GM19395 (cell line): ENCODE data around the gene MOV10.
A peak's percentile ranks its signal among the peaks of the same experiment; 100 is the strongest.
"Not testable (repeated sequence)": the region's sequence is repeated elsewhere in the genome, so short reads cannot be mapped to it uniquely, and the experiment has no call there.

Experiments used
- ATAC-seq: cut with Tn5 transposase; IDR thresholded peaks from one replicate; pipeline ENCODE4 v1.9.1; 2021; ENCODE audit warnings: mild to moderate bottlenecking, moderate library complexity; ENCODE audit not compliant: unreplicated experiment

Gene MOV10

DNA sequence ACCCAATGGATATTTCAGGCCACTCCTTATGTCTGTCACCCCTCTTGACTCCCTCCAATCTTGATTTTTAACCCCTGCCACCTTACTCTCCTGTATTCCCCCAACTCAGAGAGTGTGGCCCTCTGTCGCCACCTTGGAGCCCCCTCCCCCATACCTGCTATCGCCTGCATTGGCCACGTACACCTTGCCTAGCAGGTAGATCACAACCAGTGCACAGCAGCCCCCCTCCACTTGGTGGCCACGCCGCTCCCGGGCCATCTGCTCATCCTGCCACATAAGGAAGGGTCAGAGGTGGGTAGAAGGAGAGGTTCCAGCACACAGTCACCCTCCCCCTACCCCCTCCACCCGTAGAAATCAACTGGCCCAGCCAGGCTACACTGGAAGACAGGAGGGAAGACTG lies 37.7 kb downstream of the MOV10 start:
- ATAC-seq = no peak

DNA sequence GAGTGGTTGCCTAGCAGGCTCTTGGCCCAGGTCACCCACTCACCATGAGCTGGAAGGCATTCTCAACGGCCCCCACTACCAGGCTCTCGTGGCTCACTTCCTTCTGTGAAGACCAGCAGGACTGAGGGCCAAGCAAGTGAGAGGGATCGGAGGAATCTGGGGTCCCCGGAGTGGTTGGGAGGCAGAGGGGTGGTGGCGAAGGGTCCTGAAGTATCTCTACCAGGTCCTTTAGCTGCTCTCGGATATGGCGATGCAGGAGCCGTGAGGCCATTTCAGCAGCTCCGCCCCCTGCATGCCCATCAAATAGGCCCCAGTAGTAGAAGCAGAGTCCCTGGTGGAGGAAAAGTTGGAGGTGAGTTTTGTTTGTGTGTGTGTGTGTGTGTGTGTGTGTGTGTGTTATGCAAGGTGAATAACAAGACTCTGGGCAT lies 38.3 kb downstream of the MOV10 start:
- no peak for ATAC-seq

DNA sequence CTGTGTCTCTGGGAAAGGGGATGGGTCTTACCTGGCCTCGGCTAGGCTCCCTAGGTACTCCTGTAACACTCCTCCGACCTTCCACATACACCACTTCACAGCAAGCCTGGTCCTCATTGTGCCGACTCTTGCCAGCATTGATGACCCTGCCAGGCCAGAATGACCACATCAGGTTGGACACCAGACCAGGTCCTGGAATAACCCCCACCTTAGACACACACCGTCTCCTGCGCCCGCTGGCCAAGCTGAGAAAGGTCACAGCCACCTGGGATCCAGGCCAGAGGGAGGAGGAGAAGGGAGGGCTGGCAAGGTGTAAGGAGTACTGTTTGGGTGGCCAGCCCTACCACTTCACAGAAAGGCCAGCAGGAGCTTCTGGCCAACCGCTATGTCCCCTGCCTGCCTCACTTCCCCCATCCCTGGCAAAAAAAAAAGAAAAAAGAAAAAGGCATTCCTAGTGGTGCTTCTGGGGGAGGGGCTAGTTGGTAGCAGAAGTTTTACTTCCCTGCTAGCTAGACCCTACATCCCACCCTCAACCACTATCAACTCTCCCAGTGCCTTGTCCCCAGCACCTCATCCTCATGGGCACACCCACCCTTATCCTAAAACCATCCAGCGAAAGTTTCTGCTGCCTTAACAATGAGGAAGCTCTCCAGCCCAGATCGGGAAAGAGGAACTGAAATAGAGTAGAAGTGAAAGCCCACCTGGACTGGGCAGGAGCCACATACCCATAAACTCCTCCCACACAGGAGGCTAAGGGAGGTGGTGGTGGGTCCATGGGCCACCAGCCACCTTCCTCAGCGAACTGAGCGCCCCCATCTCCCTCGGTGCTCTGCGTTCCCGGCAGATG lies 39.2 kb downstream of the MOV10 start:
- peak; percentile 37 for ATAC-seq

DNA sequence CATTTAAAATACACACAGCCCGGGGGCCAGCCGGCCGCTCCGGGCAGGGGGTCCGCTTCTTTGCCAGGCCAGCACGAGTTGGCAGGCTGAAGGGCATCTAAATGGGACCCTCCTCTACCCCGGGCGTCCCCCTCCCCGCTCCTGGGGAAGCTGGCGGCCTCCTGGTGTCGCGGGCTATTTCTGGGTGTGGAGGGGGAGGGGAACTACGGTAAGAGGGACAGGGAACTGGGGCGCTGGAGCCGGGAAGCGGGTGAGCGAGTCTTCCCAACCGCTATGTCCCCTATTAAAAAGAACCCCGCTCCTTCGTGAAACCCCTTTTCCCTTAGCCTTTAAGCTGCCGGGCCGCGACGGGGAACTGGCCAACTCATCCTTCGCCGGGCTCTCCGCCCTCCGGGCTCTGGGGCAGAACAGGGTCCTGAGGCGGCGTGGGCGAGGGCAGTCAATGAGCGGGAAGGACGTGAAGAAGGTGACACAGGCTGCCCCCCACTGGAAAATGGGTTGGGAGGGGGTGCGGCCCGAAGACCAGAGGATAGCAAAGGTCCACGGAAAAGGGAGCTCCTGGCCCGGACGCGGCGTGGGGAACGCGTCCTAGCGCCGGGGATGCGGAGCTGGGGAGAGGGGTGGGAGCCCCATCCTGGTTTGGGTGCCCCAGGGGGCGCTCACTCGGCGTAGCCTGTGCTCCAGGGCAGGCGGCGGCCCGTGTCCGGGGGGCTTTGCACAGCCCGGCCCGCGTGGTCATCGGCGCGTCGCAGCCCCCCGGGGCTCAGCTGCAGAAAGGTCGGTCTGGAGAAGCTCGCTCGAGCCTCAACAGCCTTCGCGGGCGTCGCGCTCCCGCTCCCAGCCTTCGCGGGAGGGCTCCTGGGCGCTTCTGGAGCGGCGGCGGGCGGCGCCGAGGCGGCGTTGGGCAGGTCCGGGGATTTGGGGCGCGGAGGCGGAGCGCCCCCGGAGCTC lies 40.1 kb downstream of the MOV10 start:
- peak; percentile 7 for ATAC-seq

DNA sequence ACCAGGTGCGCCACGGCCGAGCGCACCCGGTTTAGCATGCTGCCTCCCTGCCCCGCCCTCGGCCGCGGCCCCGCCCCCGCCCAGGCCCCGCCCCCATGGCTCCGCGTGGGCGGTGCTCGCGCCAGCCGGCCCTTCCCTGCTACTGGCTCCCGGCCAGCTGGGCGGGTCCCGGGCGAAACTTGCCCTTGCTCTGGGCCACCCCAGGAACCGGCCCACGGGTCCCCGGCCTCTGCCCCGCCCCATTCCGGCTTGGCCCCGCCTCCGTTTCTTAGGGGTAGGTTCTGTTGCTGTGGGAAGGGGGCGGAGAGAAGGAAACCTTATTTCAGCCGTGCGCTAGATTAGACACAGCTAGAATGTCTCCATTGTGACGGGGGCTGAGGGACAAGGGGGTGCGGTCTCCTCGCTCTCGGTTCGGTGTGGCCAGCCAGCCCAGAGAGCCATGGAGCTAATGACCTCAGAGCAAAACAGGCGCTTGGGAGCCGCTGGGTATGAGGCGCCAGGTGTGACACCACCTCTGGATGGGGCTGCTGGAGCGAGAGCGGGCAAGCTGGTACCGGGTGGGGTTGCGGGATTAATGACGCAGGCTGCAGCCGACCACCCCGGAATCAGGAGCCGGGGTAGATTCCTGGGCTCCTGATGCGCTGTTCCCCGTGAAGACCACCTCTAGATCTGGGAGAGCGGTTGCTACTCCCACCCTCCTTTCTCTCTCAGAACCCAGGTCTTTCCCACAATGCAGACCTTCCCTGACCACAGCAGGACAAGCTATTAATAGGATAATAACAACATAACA lies 41.0 kb downstream of the MOV10 start, which contains the start of gene PPM1J:
TSS of gene PPM1J (minus strand) at position 69 of the 790 bp plus-strand sequence. CDS start at position 38, 31 bp downstream.
- ATAC-seq = peak; percentile 71

DNA sequence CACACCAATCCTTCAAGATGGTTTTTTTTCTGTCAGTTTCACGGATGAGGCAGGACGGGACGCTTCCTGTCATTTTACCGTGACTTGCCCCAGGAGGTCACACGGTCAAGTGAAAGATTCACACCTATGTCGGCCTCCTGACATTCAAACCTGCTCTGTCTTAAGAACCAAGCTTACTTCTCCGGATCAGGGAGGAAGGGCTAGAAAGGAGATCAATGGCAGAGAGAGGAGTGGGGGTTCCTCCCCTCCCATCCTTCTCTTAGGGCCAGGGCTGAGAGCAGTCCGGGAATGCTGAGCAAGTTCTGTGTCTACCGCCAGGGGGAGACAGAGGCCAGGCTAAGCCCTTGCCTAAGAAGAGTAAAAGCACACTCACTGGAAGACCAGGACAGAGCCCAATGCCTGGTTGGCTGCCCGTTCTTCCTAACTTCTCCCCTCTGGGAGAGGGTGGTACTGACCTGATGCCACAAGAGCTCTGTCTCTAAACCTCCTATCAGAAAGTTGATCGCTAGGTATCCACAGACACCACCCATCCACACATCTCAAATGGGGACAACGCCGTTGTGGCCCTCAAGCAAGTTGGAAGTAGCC lies 41.8 kb downstream of the MOV10 start:
- ATAC-seq = peak; percentile 44

DNA sequence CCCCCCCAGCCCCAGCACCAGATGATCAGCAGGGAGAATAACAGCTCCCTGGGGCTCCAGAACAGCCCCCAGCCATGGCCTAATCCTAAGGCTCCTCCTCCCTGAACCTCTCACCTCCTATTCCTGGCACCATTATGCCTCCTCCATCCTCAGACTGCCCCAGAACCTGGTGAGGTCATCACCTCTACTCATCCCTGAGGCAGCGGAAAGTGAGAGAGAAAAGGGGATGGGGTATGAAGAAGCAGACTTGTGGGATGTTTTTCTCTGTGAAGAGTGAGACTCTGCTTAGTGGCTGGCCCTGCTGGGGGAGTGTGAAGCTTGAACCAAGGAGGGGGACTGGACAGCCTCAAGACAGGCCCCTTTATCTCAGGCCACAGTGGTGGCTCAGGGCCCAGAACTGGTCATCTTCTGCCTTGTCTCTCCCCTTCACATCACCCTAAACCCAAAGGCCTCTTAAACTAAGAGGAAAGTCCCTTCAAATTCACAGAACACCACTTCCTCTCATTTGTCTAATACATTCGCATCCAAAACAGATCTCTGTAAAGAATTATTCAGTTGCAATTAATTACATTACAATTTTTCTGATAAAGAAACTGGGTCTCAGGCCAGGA lies 42.9 kb downstream of the MOV10 start:
- no peak for ATAC-seq

DNA sequence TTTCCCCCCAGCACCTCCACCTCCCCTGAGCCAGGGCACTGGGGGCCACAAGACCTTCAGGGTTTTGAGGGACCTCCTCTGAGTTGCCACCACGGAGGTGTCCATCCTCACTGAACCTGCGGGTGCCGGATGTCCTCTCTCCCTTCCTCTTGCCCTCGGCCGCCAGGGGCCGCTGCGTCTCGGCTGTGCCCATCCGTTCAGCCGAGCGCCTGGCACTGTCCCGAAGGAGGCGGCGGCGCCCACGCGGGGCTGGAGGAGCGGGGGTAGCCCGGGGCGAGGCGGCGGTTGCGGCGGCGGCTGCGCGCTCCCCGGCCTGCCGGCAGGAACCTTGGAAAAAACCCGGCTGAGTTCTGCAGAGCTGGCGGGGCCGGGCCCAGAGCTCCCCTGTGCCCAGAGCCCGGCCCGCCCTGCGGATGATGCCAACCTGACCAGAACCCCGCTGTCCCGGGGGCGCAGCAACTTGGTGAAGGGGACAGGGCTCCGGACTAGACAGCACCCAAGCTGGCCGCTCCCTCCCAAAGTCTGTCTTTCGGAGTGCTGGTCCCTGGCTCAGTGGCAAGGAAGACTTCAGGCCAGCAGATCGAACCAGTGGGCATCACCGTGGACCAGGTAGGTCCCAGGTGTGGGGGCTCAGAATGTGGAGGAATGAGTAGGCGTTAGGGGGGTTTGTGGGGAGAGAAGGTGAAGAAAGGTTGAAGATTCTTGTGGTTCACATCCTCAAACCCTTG lies 44.4 kb downstream of the MOV10 start:
- ATAC-seq = no peak

DNA sequence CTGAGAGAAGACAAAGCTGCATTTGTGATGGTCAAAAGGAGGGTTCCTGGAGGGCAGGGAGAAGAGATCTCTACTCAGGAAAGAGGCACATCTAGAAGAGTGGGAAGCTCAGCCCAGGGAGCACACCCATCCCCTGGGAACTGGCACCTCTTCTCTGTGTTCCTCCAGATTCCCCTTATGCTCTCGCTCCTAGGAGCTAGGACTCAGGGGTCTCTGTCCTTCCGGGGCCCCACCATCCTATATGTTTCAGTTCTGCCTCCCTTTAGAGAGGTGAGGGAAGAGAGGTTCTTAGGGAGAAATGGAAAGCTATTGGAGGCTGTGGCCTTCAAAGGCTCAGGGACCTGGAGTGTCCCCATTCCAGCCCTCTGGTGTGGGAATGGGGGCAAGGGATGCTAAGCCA lies 45.2 kb downstream of the MOV10 start:
- no peak for ATAC-seq

DNA sequence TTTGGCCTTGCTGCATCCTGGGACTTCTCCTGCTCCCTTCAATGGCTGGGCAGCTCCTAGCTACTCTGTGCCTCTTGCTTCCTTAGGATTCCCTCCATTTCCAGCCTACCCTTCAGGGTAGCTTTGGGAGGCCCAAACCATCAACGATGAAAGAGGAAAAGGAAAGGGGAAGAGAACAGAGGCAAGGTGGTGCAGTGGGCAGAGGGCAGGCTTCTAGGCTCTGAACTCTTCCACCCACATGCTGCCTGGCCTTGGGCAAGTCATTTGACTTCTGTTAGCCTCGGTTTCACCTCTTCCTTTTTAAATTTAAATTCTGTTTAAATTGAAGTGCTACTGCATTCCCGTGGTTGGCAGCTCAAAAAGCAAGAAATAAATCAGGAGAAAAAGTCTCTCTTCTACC lies 46.3 kb downstream of the MOV10 start:
- ATAC-seq = no peak

DNA sequence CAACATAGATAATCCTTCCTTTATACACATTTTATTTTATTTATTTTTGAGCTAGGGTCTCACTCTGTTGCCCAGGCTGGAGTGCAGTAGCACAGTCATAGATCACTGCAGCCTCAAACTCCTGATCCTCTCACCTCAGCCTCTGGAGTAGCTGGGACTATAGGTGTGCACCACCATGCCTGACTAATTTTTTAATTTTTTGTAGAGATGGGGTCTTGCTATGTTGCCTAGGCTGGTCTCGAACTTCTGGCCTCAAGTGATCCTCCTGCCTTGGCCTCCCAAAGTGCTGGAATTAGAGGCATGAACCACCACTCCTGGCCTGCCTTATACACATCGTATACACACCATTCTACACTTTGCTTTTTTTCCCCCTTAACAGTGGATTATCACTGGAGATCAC lies 46.8 kb downstream of the MOV10 start:
- not testable (repeated sequence) for ATAC-seq

DNA sequence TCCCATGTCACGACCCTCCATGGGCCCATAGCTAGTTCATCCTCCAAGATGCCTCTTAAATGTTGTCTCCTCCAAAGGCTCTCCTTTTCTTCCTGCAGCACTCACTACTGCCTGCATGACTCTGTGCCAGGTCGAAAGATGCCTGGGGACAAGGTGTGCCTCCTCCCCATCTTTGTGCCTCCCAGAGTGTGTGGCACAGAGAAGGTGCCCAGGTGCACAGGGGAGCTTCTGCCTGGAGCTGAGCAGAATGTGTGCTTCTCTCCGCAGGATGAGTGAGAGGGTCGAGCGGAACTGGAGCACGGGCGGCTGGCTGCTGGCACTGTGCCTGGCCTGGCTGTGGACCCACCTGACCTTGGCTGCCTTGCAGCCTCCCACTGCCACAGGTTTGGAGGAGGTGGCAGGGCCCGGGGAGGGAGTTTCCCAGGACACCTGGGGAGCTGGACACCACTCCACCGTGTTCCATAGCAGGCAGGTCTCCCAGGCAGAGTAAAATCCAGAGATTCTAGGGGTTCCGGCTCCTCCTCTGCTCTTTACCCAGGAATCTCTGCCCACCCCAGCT lies 47.6 kb downstream of the MOV10 start:
- ATAC-seq = no peak

DNA sequence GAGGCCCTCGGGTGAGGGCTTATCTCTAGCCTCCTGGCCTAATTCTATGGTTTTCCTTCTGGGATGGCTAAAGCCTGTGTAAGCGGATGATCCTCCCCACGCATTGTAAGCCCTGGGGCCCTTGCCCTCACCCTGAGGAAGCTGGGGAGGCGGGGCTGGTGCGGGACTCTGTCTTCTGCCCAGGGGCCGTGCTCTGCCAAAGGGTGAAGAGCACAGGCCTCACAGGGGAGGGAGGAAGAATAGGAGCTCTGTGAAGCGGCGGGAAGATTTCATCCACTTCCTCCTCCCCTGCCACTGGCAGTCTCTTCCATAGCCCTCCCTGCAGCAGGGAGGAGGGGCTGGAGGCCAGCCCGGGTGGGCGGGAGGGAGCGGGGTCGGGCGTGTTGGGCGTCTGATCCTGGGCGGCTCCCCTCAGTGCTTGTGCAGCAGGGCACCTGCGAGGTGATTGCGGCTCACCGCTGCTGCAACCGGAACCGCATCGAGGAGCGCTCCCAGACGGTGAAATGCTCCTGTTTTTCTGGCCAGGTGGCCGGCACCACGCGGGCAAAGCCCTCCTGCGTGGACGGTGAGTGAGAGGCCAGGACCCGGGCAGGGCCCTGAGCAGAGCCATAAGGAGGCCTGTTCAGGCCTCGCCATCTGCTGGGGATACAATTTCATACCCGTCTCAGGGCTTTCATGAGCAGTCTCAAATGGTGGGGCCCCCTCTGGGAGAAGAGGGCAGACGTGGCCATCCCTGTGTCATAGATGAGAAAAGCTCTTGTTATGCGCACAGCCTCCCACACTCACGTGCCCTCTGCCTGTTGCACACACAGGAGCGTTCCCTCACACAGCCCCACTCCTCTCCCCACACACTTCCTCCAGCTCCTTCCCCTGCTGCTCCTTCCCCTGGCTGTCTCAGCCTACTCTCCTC lies 48.4 kb downstream of the MOV10 start:
- ATAC-seq = no peak

DNA sequence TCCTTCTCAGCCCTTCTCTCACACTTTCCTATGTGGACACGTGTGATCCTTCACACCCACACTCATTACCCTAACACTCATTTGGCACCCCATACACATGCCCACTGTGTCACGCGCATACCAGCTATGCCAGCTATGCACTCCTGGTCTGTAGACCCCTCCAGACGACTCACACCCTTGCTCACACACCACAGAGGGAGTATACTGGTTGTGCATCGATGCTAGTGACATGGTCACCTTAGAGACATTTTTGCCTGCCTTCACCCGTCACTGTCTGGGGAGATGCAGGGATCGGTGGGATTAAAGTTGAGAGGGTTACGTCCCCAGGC lies 49.0 kb downstream of the MOV10 start:
- ATAC-seq = no peak

DNA sequence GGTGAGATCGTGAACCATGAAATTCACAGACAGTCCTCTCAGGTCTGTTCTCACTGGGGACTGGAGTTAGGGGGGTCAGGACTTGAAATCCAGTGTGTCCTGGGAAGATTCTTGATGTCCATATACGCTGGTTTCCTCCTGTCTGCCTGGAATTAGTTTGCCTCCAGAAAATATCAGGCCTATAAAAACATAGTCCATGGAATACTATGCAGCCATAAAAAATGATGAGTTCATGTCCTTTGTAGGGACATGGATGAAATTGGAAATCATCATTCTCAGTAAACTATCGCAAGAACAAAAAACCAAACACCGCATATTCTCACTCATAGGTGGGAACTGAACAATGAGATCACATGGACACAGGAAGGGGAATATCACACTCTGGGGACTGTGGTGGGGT lies 49.8 kb downstream of the MOV10 start:
- not testable (repeated sequence) for ATAC-seq

DNA sequence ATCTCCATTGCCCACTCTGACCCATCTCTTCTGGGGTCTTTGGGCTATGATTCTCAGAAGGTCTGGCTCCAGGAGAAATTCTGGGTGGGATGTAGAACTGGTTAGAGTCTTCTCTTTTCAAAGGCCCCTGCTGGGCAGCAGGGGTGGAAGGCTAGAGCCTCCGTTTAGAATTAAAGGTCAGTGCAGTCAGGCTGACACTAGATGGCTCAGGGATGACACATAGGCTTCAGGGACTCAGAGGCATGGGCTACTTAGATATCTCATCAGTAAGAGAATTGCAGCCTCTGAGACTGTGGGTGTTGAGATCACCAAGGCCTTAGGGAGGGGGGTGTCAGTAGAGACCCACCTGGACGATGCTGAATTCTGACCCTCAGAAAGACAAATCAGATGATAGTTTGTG lies 53.3 kb downstream of the MOV10 start:
- ATAC-seq = no peak

DNA sequence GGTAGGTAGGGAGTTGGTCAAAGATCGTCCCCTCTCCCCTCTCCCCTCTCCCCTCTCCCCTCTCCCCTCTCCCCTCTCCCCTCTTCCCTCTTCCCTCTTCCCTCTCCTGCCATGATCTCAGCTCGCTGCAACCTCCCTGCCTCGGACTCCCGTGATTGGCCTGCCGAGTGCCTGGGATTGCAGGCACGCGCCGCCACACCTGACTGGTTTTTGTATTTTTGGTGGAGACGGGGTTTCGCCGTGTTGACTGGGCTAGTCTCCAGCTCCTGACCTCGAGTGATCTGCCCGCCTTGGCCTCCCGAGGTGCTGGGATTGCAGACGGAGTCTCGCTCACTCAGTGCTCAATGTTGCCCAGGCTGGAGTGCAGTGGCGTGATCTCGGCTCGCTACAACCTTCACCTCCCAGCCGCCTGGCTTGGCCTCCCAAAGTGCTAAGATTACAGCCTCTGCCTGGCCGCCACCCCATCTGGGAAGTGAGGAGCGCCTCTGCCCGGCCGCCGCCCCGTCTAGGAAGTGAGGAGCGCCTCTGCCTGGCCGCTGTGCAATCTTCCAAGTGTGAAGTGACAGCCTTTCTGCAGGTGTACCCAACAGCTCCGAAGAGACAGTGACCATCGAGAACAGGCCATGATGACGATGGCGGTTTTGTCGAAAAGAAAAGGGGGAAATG lies 54.0 kb downstream of the MOV10 start:
- ATAC-seq = not testable (repeated sequence)

DNA sequence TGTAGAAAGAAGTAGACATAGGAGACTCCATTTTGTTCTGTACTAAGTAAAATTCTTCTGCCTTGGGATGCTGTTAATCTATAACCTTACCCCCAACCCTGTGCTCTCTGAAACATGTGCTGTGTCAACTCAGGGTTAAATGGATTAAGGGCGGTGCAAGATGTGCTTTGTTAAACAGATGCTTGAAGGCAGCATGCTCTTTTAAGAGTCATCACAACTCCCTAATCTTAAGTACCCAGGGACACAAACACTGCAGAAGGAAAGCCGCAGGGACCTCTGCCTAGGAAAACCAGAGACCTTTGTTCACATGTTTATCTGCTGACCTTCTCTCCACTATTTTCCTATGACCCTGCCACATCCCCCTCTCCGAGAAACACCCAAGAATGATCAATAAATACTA lies 54.6 kb downstream of the MOV10 start:
- not testable (repeated sequence) for ATAC-seq
